Measurements from ENCODE around the gene PELI2.

The PELI2 gene

GRCh38 chr14:56341766-56342493 lies 223.7 kb downstream of the PELI2 start:
- no peak for DNase-seq (ENCODE audit: low read depth in 1 of 2, low spot score in 1 of 2)

GRCh38 chr14:56342494-56342942 lies 224.3 kb downstream of the PELI2 start:
- DNase-seq (ENCODE audit: low read depth in 1 of 2, low spot score in 1 of 2): no peak

- DNase-seq (ENCODE audit: low read depth in 1 of 2, low spot score in 1 of 2): no peak
These were observed 231.7 kb downstream of the PELI2 start for GRCh38 chr14:56349960-56350359.
